Thoracic aorta (tissue), 2 donors: ENCODE measurements around the gene ADAT2. TPM values are rescaled to one million over a fixed set of nuclear protein-coding genes. Genes with fewer than 3 reads are reported as not detected.

Experiments
- ATAC-seq: fragments of 150-250 bp; one replicate; pipeline ENCODE4 v1.8.0; 2017; ENCODE audit warnings: low read depth; ENCODE audit not compliant: insufficient number of reproducible peaks, low FRiP score
- DNase-seq: peaks from one replicate; pipeline ENCODE4 v3.0.0-alpha.2; 2020; ENCODE audit warnings: low spot score
- H3K27ac ChIP-seq, 2 donors: fragments of 200-600 bp; sonication (generic); 1 replicate in 1 of 2; 2 replicates in 1 of 2; pipeline ENCODE4 v1.5.1; 2016; ENCODE audit warnings: mild to moderate bottlenecking in 2 of 2, moderate library complexity in 2 of 2
- H3K27me3 ChIP-seq: fragments of 200-600 bp; sonication (generic); replicated peaks from 2 replicates; pipeline ENCODE4 v1.6.0; 2016; ENCODE audit warnings: mild to moderate bottlenecking; ENCODE audit not compliant: insufficient read depth
- H3K36me3 ChIP-seq: fragments of 200-600 bp; sonication (generic); one replicate; pipeline ENCODE4 v1.5.1; 2016
- H3K4me1 ChIP-seq, 2 donors: fragments of 200-600 bp; sonication (generic); 1 replicate in 1 of 2; 2 replicates in 1 of 2; pipeline versions ENCODE4 v1.5.1 to v1.6.0; 2016; ENCODE audit warnings: low read depth in 2 of 2, mild to moderate bottlenecking in 1 of 2; ENCODE audit not compliant: control insufficient read depth in 1 of 2
- H3K4me3 ChIP-seq: fragments of 200-600 bp; sonication (generic); 2 replicates; pipeline ENCODE4 v1.5.1; 2016; ENCODE audit warnings: mild to moderate bottlenecking
- H3K9me3 ChIP-seq: fragments of 200-600 bp; sonication (generic); 2 replicates; pipeline ENCODE4 v1.5.1; 2016
- CTCF ChIP-seq: fragments of 200-600 bp; sonication (generic); IDR thresholded peaks from one replicate; pipeline ENCODE4 v1.5.1; 2019; ENCODE audit warnings: antibody characterized with exemption
- total RNA-seq, 2 donors: library from RNA; depleted of rRNA; stranded (reverse); fragments of >200 nt; gene quantifications; one replicate each; pipeline versions ENCODE4 v1.1.0 to v1.2.3, GENCODE V29; 2016

The ADAT2 gene
- total RNA-seq, 2 donors from 2014 or later, result 11.2 to 12.3 TPM

DNA sequence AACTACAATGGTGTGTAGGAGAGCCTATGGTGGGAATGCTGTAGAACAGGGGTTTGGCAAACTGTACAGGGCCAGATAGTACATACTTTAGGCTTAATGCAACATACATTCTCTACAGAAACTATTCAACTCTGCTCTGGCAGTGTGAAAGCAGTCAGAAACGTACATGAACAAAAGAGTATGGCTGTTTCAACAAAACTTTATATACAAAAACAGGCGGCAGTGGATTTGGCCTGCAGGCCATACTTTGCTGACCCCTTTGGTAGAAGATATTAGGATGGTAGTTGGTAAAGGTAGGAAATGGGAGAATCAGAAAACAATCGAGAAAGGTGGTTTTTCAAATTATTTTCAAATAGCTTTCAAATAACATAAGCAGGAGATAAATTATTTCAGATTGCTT, 36.3 kb upstream of the ADAT2 start:
- no peaks in the 10 kb centered on the region for H3K4me1 ChIP-seq
- no peak overlapping the region for H3K4me3 ChIP-seq
- no peaks in the 10 kb centered on the region for H3K9me3 ChIP-seq
- no peaks in the 10 kb centered on the region for H3K27me3 ChIP-seq
- no peak overlapping the region for H3K27ac ChIP-seq
- ATAC-seq (no peak), DNase-seq (no peak)
- no peak for TF ChIP-seq CTCF
- no peaks in the 10 kb centered on the region for H3K36me3 ChIP-seq

- Histone ChIP-seq H3K27ac (no peak overlapping the region), H3K36me3 (no peaks in the 10 kb centered on the region), H3K27me3 (no peaks in the 10 kb centered on the region), H3K9me3 (no peaks in the 10 kb centered on the region), H3K4me1 (no peaks in the 10 kb centered on the region), H3K4me3 (no peak overlapping the region)
- TF ChIP-seq CTCF, result no peak
- ATAC-seq (no peak), DNase-seq (no peak)
These were observed 35.5 kb upstream of the ADAT2 start for GRCh38 chr6:143485967-143486366.

GRCh38 chr6:143482593-143482992, 32.1 kb upstream of the ADAT2 start:
- TF ChIP-seq CTCF, result no peak
- H3K4me3 ChIP-seq, result no peak overlapping the region
- ATAC-seq, result no peak

GRCh38 chr6:143478479-143479062, 28.1 kb upstream of the ADAT2 start:
- Histone ChIP-seq H3K4me1 (no peaks in the 10 kb centered on the region), H3K36me3 (no peaks in the 10 kb centered on the region), H3K27ac (no peak overlapping the region), H3K27me3 (no peaks in the 10 kb centered on the region), H3K4me3 (no peak overlapping the region), H3K9me3 (no peaks in the 10 kb centered on the region)
- DNase-seq, result no peak
- no peak for TF ChIP-seq CTCF
- no peak for ATAC-seq

More at GRCh38 chr6:143482593-143482992, 32.1 kb upstream of the ADAT2 start:
- Histone ChIP-seq H3K27me3 (no peaks in the 10 kb centered on the region), H3K4me1 (no peaks in the 10 kb centered on the region), H3K27ac (no peak overlapping the region), H3K36me3 (no peaks in the 10 kb centered on the region), H3K9me3 (no peaks in the 10 kb centered on the region)
- DNase-seq, result no peak

- ATAC-seq, result no peak
- TF ChIP-seq CTCF, result no peak
These were observed 26.1 kb upstream of the ADAT2 start for GRCh38 chr6:143476545-143476944.

More at GRCh38 chr6:143476545-143476944, 26.1 kb upstream of the ADAT2 start:
- H3K27ac ChIP-seq, result no peak overlapping the region
- no peak overlapping the region for H3K4me3 ChIP-seq
- H3K36me3 ChIP-seq, result peaks cover 11% of the 10 kb centered on the region
- H3K4me1 ChIP-seq, result no peaks in the 10 kb centered on the region
- H3K9me3 ChIP-seq, result no peaks in the 10 kb centered on the region
- DNase-seq, result no peak
- no peaks in the 10 kb centered on the region for H3K27me3 ChIP-seq
